Stomach (tissue), 9 donors: Measurements from ENCODE around the gene ZNF532. TPM values are rescaled to one million over a fixed set of nuclear protein-coding genes. Genes with fewer than 3 reads are reported as not detected.

Source experiments
- DNase-seq, 2 donors: peaks; one replicate each; pipeline versions ENCODE4 v3.0.0 to v3.0.0-alpha.2; 2013 to 2019
- H3K27ac ChIP-seq, 5 donors: fragments of 200-600 bp in 4 of 5; sonication (generic) in 4 of 5; one replicate each; pipeline ENCODE4 v1.5.1; 2013 to 2019; ENCODE audit warnings: mild to moderate bottlenecking in 1 of 5, moderate library complexity in 1 of 5
- H3K27me3 ChIP-seq, 3 donors: fragments of 200-600 bp; sonication (generic); one replicate each; pipeline ENCODE4 v1.5.1; 2017 to 2019; ENCODE audit warnings: mixed run types in 1 of 3
- H3K36me3 ChIP-seq, 4 donors: fragments of 200-600 bp; sonication (generic); 1 replicate in 3 of 4; 2 replicates in 1 of 4; pipeline ENCODE4 v1.5.1; 2016 to 2019
- H3K4me1 ChIP-seq, 4 donors: fragments of 200-600 bp; sonication (generic); one replicate each; pipeline ENCODE4 v1.5.1; 2016 to 2019
- H3K4me3 ChIP-seq, 4 donors: fragments of 200-600 bp; sonication (generic) in 3 of 4; one replicate each; pipeline ENCODE4 v1.5.1; 2016 to 2019; ENCODE audit warnings: mild to moderate bottlenecking in 1 of 4
- H3K9me3 ChIP-seq, 4 donors: fragments of 200-600 bp; sonication (generic); one replicate each; pipeline ENCODE4 v1.5.1; 2016 to 2019
- EP300 ChIP-seq: sonication (generic); formaldehyde crosslinking; IDR thresholded peaks from one replicate; pipeline ENCODE4 v1.6.1; 2017; ENCODE audit warnings: antibody characterized with exemption
- POLR2A ChIP-seq, 4 donors: fragments of 450-650 bp; IDR thresholded peaks; one replicate each; pipeline ENCODE4 v1.6.1; 2016; ENCODE audit warnings: antibody characterized with exemption in 4 of 4, control low read depth in 2 of 4, mild to moderate bottlenecking in 1 of 4, moderate library complexity in 1 of 4
- POLR2AphosphoS5 ChIP-seq, 3 donors: sonication (generic); formaldehyde crosslinking; IDR thresholded peaks; one replicate each; pipeline ENCODE4 v1.6.1; 2016; ENCODE audit warnings: antibody characterized with exemption in 3 of 3
- WGBS, 5 donors: extraction: QIAGEN DNeasy Blood & Tissue Kit in 3 of 5; methylation state at CpG; one replicate each; pipeline versions ENCODE4 v1.1.5 to v1.1.7; 2013 to 2018; 5-methylcytosine and 5-hydroxymethylcytosine counted together
- intact Hi-C: fragments of 100-400 bp; cut with DNase I; formaldehyde crosslinking; loops from one replicate; pipeline ENCODE4 v1.15.1; 2023; ENCODE audit warnings: low total_unique reads
- polyA plus RNA-seq, 3 donors: library from polyadenylated mRNA; stranded (reverse); fragments of 200-250 nt; gene quantifications; one replicate each; pipeline ENCODE4 v1.2.3, GENCODE V29; 2013
- total RNA-seq, 5 donors: library from RNA; depleted of rRNA; stranded (reverse); fragments of >200 nt; gene quantifications; one replicate each; pipeline versions ENCODE4 v1.1.0 to v1.2.3, GENCODE V29; 2014 to 2016
- TF ChIP-seq, protein P1 (sequence below), 7 experiments: fragments of 450-650 bp in 4 of 7; fragments of 200-600 bp in 3 of 7; sonication (generic) in 3 of 7; IDR thresholded peaks; one replicate each; pipeline ENCODE4 v1.5.1; 2016 to 2019; ENCODE audit warnings: antibody characterized with exemption in 7 of 7, control low read depth in 2 of 7, mild to moderate bottlenecking in 1 of 7
- donor health status: healthy with polysubstance abuse.
- donor health status: Bipolar disorder and iron deficiency.
- donor health status: healthy.

The ZNF532 gene
- total and polyA plus RNA-seq, 8 donors: 2.9 to 53.7 (median 18.4) TPM

DNA sequence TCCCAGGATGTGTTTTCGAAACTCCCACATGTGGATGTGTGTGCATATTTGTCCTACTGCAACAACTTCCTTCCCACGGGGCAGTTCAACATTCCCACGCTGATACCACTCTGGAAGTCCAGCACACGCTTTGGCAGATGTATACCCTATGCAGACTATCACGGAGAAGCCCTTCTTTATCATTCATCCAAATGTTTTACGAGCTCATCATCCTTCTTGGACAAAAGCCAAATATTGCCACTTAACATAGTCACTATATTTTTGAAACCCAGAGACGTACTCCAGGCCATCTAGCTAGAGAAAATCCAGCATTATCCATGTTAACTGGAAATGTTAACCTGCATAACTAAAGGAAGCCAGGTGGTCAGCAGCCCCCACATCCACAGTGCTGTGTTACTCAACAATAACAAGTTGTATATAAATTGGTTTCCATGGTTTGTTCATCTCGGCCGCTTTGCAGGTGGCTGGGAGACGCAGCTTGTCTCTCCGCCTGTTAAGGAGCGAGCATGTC lies 131.5 kb downstream of the ZNF532 start:
- TF ChIP-seq POLR2AphosphoS5 (IDR thresholded peaks at IDR 0.05) (no peak), POLR2A (IDR thresholded peaks at IDR 0.05) (no peak), EP300 (no peak)
- TF ChIP-seq, protein P1, sequence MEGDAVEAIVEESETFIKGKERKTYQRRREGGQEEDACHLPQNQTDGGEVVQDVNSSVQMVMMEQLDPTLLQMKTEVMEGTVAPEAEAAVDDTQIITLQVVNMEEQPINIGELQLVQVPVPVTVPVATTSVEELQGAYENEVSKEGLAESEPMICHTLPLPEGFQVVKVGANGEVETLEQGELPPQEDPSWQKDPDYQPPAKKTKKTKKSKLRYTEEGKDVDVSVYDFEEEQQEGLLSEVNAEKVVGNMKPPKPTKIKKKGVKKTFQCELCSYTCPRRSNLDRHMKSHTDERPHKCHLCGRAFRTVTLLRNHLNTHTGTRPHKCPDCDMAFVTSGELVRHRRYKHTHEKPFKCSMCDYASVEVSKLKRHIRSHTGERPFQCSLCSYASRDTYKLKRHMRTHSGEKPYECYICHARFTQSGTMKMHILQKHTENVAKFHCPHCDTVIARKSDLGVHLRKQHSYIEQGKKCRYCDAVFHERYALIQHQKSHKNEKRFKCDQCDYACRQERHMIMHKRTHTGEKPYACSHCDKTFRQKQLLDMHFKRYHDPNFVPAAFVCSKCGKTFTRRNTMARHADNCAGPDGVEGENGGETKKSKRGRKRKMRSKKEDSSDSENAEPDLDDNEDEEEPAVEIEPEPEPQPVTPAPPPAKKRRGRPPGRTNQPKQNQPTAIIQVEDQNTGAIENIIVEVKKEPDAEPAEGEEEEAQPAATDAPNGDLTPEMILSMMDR (IDR thresholded peaks at IDR 0.05): no peak
- H3K27ac ChIP-seq: peak overlapping the region in 1 of 5 donors; percentile 66
- 64 to 75% (median 72%) methylated on average over 12 of the region's 12 CpGs for WGBS, 5 donors

DNA sequence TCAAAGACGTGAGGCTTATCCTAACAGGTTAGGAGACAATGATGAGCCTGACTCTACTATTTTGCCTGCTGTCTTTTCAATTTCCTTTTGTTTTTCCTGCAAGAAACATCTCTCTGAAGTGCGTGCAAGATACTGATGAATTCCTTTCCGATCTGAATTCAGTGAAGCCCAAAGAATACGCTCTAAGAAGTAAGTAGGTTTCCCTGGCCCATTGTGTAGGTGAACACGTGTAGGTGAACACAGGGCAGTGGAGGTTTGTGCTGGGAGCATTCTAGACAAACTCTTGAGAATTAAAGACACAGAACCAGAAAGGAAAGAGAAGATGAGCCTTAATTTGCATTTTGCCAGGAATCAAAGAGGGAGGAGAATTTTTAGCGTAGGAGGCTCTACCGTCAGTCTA lies 132.0 kb downstream of the ZNF532 start:
- Histone ChIP-seq H3K36me3 (no peaks in the 10 kb centered on the region), H3K4me3 (no peak overlapping the region), H3K4me1 (peaks cover 0 to 21% (median 10%) of the 10 kb centered on the region in 4 donors), H3K27ac (peak overlapping the region in 3 of 5 donors; percentile 49 to 66 (median 60)), H3K27me3 (no peaks in the 10 kb centered on the region), H3K9me3 (no peaks in the 10 kb centered on the region)
- no peak for TF ChIP-seq POLR2A (IDR thresholded peaks at IDR 0.05)
- WGBS, 5 donors: 73 to 86% (median 84%) methylated on average over 7 of the region's 7 CpGs
- intact Hi-C loops: no loop called here
- DNase-seq: no peak

More for the DNA sequence above, 131.5 kb downstream of the ZNF532 start:
- peaks cover 0 to 21% (median 10%) of the 10 kb centered on the region in 4 donors for H3K4me1 ChIP-seq
- peak in 1 of 2 donors; percentile 29 for DNase-seq
- intact Hi-C loops: no loop called here
- H3K36me3 ChIP-seq: no peaks in the 10 kb centered on the region
- H3K4me3 ChIP-seq: no peak overlapping the region
- no peaks in the 10 kb centered on the region for H3K27me3 ChIP-seq
- no peaks in the 10 kb centered on the region for H3K9me3 ChIP-seq

DNA sequence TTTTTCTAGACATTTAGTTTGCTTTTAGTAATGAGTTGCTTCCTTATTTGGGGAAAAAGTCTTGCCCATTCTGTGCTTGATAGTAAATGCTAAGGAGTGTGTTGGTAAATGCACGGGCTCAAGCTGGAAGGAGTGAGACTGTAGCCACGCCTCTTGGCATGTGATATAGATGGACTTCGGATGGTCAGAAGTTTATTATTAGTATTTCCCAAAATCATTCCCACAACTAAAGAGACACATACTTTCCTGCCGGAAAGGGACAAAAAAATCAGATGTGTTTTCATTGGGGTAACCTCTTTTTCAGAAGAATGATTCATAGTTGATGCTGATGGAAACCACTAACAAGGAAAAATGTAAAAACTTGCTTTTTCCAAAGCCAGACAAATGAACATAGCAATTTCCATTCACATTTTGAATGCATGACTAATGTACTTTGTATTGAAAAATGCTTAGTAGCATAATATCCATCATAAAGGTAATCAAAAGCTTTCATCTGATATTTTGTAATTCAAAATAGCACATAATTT lies 133.2 kb downstream of the ZNF532 start:
- DNase-seq: peak in 1 of 2 donors; percentile 37
- intact Hi-C loops: no loop called here
- H3K36me3 ChIP-seq: no peaks in the 10 kb centered on the region
- peak overlapping the region in 4 of 5 donors; percentile 46 to 66 (median 54) for H3K27ac ChIP-seq
- H3K4me3 ChIP-seq: no peak overlapping the region
- peaks cover 0 to 15% (median 6%) of the 10 kb centered on the region in 4 donors for H3K4me1 ChIP-seq
- TF ChIP-seq POLR2AphosphoS5 (IDR thresholded peaks at IDR 0.05) (peak in 1 of 3 donors; percentile 8), EP300 (no peak), POLR2A (IDR thresholded peaks at IDR 0.05) (no peak)
- TF ChIP-seq, protein P1 (IDR thresholded peaks at IDR 0.05): no peak
- no peaks in the 10 kb centered on the region for H3K27me3 ChIP-seq
- 41 to 50% (median 47%) methylated on average over 4 of the region's 4 CpGs for WGBS, 5 donors
- no peaks in the 10 kb centered on the region for H3K9me3 ChIP-seq

DNA sequence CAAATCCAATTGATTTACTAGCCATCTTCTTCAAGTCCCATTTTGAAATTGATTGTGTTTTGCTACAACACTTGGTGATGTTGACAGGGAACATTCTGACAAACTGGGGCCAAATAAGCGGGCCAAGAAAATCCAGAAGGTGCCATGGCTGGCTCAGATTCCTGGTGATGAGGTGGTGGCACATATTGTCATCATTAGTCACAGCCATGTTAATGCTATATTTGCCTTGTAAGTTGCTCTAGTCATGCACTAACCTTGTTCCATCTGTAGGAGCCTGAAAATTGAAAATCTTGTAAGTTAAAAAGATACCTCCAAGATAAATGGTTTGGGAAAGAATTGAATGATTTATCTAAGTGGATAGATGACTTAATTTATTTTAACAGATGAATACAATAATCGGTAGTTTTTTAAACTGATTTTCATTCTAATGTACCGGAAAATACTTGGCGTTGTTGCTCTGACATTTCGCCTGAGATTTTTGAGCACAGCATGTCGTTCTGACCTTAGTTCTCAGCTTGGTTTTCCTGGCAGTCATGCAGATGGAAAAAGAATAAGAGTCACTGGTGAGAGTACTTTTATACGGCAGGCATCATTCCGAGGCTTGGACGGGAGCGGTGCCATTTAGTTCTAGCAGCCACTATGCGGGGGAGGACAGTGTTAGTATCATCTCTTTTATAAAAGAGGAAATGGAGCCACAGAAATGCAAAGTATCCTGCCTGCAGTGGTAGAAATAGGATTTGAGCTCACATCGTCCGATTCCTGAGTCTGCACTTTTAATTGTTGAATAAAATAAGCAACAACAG lies 133.9 kb downstream of the ZNF532 start:
- Histone ChIP-seq H3K27me3 (no peaks in the 10 kb centered on the region), H3K9me3 (no peaks in the 10 kb centered on the region), H3K27ac (peak overlapping the region in 4 of 5 donors; percentile 46 to 66 (median 54)), H3K4me1 (peaks cover 0 to 8% (median 2%) of the 10 kb centered on the region in 4 donors), H3K4me3 (no peak overlapping the region), H3K36me3 (no peaks in the 10 kb centered on the region)
- no peak for TF ChIP-seq POLR2A (IDR thresholded peaks at IDR 0.05)
- TF ChIP-seq POLR2AphosphoS5 (IDR thresholded peaks at IDR 0.05): peak in 1 of 3 donors; percentile 17
- 73 to 80% (median 77%) methylated on average over 13 of the region's 13 CpGs for WGBS, 5 donors
- intact Hi-C loops: no loop called here
- DNase-seq: peak in 1 of 2 donors; percentile 47

DNA sequence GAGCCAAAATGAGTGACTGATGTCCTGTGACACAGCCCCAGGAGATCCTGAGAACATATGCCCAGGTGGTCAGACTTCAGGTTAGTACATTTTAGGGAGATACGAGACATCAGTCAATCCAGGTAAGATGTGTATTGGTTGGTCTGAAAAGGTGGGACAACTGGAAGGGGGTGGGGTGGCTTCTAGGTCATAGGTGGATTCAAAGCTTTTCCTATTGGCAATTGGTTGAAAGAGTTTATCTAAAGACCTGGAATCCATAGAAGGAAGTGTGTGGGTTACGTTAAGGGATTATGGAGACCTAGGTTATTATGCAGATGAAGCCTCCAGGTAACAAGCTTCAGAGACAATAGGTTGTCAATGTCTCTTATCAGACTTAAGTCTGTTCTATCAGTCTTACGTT lies 136.5 kb downstream of the ZNF532 start:
- WGBS, 5 donors: 71 to 86% (median 77%) methylated on average over 3 of the region's 3 CpGs
- H3K9me3 ChIP-seq: no peaks in the 10 kb centered on the region
- intact Hi-C loops: no loop called here
- H3K27ac ChIP-seq: no peak overlapping the region
- peaks cover 0 to 7% (median 0%) of the 10 kb centered on the region in 4 donors for H3K4me1 ChIP-seq
- H3K27me3 ChIP-seq: no peaks in the 10 kb centered on the region
- no peak for DNase-seq
- no peak overlapping the region for H3K4me3 ChIP-seq
- TF ChIP-seq POLR2A (IDR thresholded peaks at IDR 0.05) (no peak), EP300 (no peak), POLR2AphosphoS5 (IDR thresholded peaks at IDR 0.05) (no peak)
- TF ChIP-seq, protein P1 (IDR thresholded peaks at IDR 0.05): no peak
- H3K36me3 ChIP-seq: no peaks in the 10 kb centered on the region
